Neural cell (in vitro differentiated cells): Measurements from ENCODE around the gene CBS. TPM values are rescaled to one million over a fixed set of nuclear protein-coding genes. Genes with fewer than 3 reads are reported as not detected.
"Not testable (repeated sequence)": the region's sequence is repeated elsewhere in the genome, so short reads cannot be mapped to it uniquely, and the experiment has no call there.

Source experiments
- H2AFZ ChIP-seq: fragments of 200-600, 300-800 bp; sonication (generic), shearing (Covaris generic); 2 replicates; pipeline ENCODE4 v1.6.0; 2014; ENCODE audit warnings: low read depth, mild to moderate bottlenecking, antibody characterized with exemption, low read length, moderate library complexity
- H3F3A ChIP-seq: fragments of 200-600 bp; shearing (Covaris generic); 2 replicates; pipeline ENCODE4 v1.6.1; 2016; ENCODE audit warnings: mild to moderate bottlenecking, moderate library complexity, mixed read lengths, antibody characterized with exemption, low read length; ENCODE audit not compliant: insufficient read depth, poor library complexity, severe bottlenecking
- H3K27ac ChIP-seq: fragments of 200-600, 300-800 bp; sonication (generic), shearing (Covaris generic); 2 replicates; pipeline ENCODE4 v1.5.1; 2014; ENCODE audit warnings: mild to moderate bottlenecking, low read length, moderate library complexity
- H3K27me3 ChIP-seq: fragments of 300-800, 200-600 bp; sonication (generic), shearing (Covaris generic); 2 replicates; pipeline ENCODE4 v1.6.0; 2014; ENCODE audit warnings: mild to moderate bottlenecking, low read depth, low read length, moderate library complexity; ENCODE audit not compliant: insufficient read depth
- H3K36me3 ChIP-seq: fragments of 300-800, 200-600 bp; sonication (generic), shearing (Covaris generic); 2 replicates; pipeline ENCODE4 v1.5.1; 2014; ENCODE audit warnings: mild to moderate bottlenecking, antibody characterized with exemption, low read length, moderate library complexity; ENCODE audit not compliant: insufficient read depth
- H3K4me2 ChIP-seq: fragments of 300-800, 200-600 bp; sonication (generic), shearing (Covaris generic); 2 replicates; pipeline ENCODE4 v1.6.0; 2014; ENCODE audit warnings: mild to moderate bottlenecking, low read length
- H3K4me3 ChIP-seq: fragments of 300-800, 200-600 bp; sonication (generic), shearing (Covaris generic); 2 replicates; pipeline ENCODE4 v1.5.1; 2014; ENCODE audit warnings: mild to moderate bottlenecking, low read length, moderate library complexity
- H3K79me2 ChIP-seq: fragments of 200-600 bp; shearing (Covaris generic); replicated peaks from 2 replicates; pipeline ENCODE4 v1.6.0; 2014; ENCODE audit warnings: mild to moderate bottlenecking, low read length, moderate library complexity; ENCODE audit not compliant: insufficient read depth
- H3K9ac ChIP-seq: fragments of 300-800, 200-600 bp; sonication (generic), shearing (Covaris generic); 2 replicates; pipeline ENCODE4 v1.6.1; 2016; ENCODE audit warnings: mild to moderate bottlenecking, low read length, mixed read lengths
- H3K9me2 ChIP-seq: fragments of 200-600 bp; shearing (Covaris generic); 2 replicates; pipeline ENCODE4 v1.6.1; 2016; ENCODE audit warnings: mild to moderate bottlenecking, low read length, mixed read lengths; ENCODE audit not compliant: insufficient read depth
- H3K9me3 ChIP-seq: fragments of 200-600, 300-800 bp; sonication (generic), shearing (Covaris generic); 2 replicates; pipeline ENCODE4 v1.6.1; 2016; ENCODE audit warnings: mild to moderate bottlenecking, mixed run types, low read length, moderate library complexity, mixed read lengths
- H4K20me1 ChIP-seq: fragments of 200-600 bp; shearing (Covaris generic); 2 replicates; pipeline ENCODE4 v1.6.1; 2016; ENCODE audit warnings: mild to moderate bottlenecking, mixed run types; ENCODE audit not compliant: insufficient read depth
- polyA plus RNA-seq: library from polyadenylated mRNA; depleted of rRNA; stranded (reverse); fragments of >200 nt; gene quantifications from 2 replicates; pipeline ENCODE4 v1.2.3, GENCODE V29; 2014

CBS gene
- polyA plus RNA-seq, 1 donor from 2014 or later, result 16.3 TPM

- H3K9me3 ChIP-seq, H3K27ac ChIP-seq, H3K36me3 ChIP-seq, H3K9ac ChIP-seq, H3K79me2 ChIP-seq, H3F3A ChIP-seq, H3K27me3 ChIP-seq, H4K20me1 ChIP-seq, H2AFZ ChIP-seq, H3K4me3 ChIP-seq, H3K4me2 ChIP-seq, H3K9me2 ChIP-seq: not testable (repeated sequence)
These were observed 13.8 kb upstream of the CBS start for GRCh38 chr21:43089463-43089862.

GRCh38 chr21:43082587-43083300 lies 7.1 kb upstream of the CBS start:
- H3K36me3 ChIP-seq, result not testable (repeated sequence)

DNA sequence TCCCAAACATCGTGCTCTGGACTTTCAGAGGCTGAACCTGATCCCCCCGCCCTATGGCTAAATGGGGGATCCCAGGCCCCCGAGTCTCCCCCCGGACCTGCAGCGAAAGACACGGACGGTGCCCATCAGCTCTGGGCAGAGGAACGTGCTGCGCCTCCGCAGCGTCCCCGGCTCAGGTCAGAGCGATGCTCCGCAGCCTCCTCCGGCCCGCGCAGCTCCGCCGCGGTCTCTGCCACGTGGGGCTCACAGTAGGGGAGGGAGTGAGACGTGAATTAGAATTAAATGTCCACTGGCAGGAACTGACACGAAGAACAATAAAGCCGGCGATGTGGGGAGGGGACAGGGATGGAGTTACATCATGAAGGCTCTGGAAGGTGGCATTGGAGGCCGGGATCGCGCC lies 1.0 kb upstream of the CBS start:
- not testable (repeated sequence) for H3K9ac ChIP-seq, H3K27me3 ChIP-seq, H3K9me2 ChIP-seq, H3F3A ChIP-seq, H3K36me3 ChIP-seq, H3K4me3 ChIP-seq, H3K27ac ChIP-seq, H3K9me3 ChIP-seq, H4K20me1 ChIP-seq, H2AFZ ChIP-seq, H3K79me2 ChIP-seq, H3K4me2 ChIP-seq

More at GRCh38 chr21:43082587-43083300, 7.1 kb upstream of the CBS start:
- not testable (repeated sequence) for H3K27ac ChIP-seq, H3K9me2 ChIP-seq, H2AFZ ChIP-seq, H3K4me3 ChIP-seq, H3K27me3 ChIP-seq, H3K4me2 ChIP-seq, H3F3A ChIP-seq, H3K9ac ChIP-seq, H3K79me2 ChIP-seq, H4K20me1 ChIP-seq, H3K9me3 ChIP-seq

GRCh38 chr21:43076023-43076637 lies 495 bp upstream of the CBS start:
- not testable (repeated sequence) for H3K4me2 ChIP-seq, H3K9me3 ChIP-seq

GRCh38 chr21:43074401-43075169 lies 1.1 kb downstream of the CBS start:
- H3K79me2 ChIP-seq, H2AFZ ChIP-seq, H3K9me3 ChIP-seq, H3K4me3 ChIP-seq, H3F3A ChIP-seq, H3K9ac ChIP-seq, H3K9me2 ChIP-seq, H3K27me3 ChIP-seq, H4K20me1 ChIP-seq, H3K36me3 ChIP-seq, H3K27ac ChIP-seq, H3K4me2 ChIP-seq: not testable (repeated sequence)

More at GRCh38 chr21:43076023-43076637, 495 bp upstream of the CBS start:
- not testable (repeated sequence) for H3K9ac ChIP-seq, H3K79me2 ChIP-seq, H3K27me3 ChIP-seq, H3K36me3 ChIP-seq, H3K27ac ChIP-seq, H4K20me1 ChIP-seq, H3F3A ChIP-seq, H3K9me2 ChIP-seq, H2AFZ ChIP-seq, H3K4me3 ChIP-seq

DNA sequence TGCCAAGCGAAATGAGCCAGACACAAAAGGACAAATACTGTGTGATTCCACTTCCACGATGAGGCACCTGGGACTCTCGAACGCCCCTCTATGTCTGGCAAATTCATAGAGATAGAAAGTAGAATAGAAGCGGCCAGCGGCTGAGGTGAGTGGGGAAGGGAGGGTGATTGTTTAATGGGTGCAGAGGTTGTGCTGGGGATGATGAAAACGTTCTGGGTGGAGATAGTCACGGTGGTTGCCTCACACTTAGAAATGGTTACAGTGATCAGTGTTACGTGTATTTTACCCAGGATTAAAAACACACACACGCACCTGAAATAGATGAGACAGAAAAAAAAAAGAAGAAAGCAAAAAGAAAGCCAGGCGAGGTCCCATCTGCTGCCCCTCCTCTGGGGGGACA lies 2.9 kb downstream of the CBS start:
- not testable (repeated sequence) for H3K9ac ChIP-seq, H3K9me2 ChIP-seq, H3K4me2 ChIP-seq, H3K79me2 ChIP-seq, H3K27ac ChIP-seq, H3K36me3 ChIP-seq, H3F3A ChIP-seq, H2AFZ ChIP-seq, H4K20me1 ChIP-seq, H3K4me3 ChIP-seq, H3K27me3 ChIP-seq, H3K9me3 ChIP-seq

DNA sequence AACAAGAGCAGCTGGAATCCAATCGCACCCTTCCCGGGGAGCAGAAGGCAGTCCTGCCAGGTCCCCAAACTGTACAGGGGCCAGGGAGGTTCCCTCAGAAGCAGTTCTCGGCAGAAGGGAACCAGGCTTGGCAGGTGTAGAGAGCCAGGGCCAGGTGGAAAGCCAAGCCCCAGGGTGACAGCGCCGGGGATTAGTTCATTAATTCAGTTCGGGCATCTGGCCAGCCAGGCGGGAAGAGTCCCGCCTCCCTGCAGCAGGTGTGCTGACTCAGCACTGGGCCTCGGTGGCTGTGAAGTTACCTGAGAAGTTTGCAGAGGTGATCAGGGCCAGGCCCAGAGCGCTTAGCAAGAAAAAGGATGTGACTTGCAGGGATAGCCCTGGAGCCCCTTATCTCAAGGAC lies 6.0 kb downstream of the CBS start:
- not testable (repeated sequence) for H3K9me2 ChIP-seq, H3K9ac ChIP-seq, H3K9me3 ChIP-seq, H4K20me1 ChIP-seq, H3K79me2 ChIP-seq, H2AFZ ChIP-seq, H3F3A ChIP-seq, H3K4me3 ChIP-seq, H3K27me3 ChIP-seq, H3K36me3 ChIP-seq, H3K27ac ChIP-seq, H3K4me2 ChIP-seq

- H3K27me3 ChIP-seq, H3K79me2 ChIP-seq, H3K9me3 ChIP-seq, H3K9ac ChIP-seq, H2AFZ ChIP-seq, H3K9me2 ChIP-seq, H3K4me3 ChIP-seq, H3K4me2 ChIP-seq, H3K27ac ChIP-seq, H3F3A ChIP-seq, H3K36me3 ChIP-seq, H4K20me1 ChIP-seq: not testable (repeated sequence)
These were observed 7.6 kb downstream of the CBS start for GRCh38 chr21:43068065-43068464.
